Uterus (tissue), 2 donors: ENCODE data around the gene PDK2.

Experiments used
- POLR2A ChIP-seq, 2 donors: fragments of 450-650 bp; IDR thresholded peaks; one replicate each; pipeline ENCODE4 v1.6.1; 2016; ENCODE audit warnings: antibody characterized with exemption in 2 of 2, mild to moderate bottlenecking in 1 of 2, moderate library complexity in 1 of 2
- TF ChIP-seq, protein P1 (sequence below), 4 experiments: fragments of 200-600 bp in 2 of 4; fragments of 450-650 bp in 2 of 4; sonication (generic) in 2 of 4; IDR thresholded peaks; one replicate each; pipeline ENCODE4 v1.5.1; 2016 to 2019; ENCODE audit warnings: antibody characterized with exemption in 4 of 4, mild to moderate bottlenecking in 2 of 4, moderate library complexity in 1 of 4

DNA sequence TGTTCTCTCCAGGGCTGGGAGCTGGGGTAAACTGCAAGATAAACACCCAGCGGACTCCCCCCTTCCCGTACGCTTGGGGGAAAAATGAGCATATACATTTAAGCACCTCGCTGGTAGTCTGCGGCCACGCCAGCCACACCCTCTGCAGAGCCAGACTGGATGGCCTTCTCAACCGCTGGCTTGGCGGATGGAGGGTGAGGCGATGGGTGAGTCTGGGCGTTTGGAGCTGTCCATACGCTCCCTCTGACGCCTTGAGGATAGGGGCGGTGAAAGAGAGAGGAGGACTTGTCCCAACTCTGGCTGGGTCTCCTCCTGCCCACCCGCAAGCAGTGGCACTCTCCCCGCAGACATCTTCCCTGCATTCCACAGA, 38.2 kb upstream of the PDK2 start:
- TF ChIP-seq, protein P1, sequence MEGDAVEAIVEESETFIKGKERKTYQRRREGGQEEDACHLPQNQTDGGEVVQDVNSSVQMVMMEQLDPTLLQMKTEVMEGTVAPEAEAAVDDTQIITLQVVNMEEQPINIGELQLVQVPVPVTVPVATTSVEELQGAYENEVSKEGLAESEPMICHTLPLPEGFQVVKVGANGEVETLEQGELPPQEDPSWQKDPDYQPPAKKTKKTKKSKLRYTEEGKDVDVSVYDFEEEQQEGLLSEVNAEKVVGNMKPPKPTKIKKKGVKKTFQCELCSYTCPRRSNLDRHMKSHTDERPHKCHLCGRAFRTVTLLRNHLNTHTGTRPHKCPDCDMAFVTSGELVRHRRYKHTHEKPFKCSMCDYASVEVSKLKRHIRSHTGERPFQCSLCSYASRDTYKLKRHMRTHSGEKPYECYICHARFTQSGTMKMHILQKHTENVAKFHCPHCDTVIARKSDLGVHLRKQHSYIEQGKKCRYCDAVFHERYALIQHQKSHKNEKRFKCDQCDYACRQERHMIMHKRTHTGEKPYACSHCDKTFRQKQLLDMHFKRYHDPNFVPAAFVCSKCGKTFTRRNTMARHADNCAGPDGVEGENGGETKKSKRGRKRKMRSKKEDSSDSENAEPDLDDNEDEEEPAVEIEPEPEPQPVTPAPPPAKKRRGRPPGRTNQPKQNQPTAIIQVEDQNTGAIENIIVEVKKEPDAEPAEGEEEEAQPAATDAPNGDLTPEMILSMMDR (IDR thresholded peaks at IDR 0.05): no peak
- TF ChIP-seq POLR2A (IDR thresholded peaks at IDR 0.05): no peak
